ENCODE data around the gene DUT.

The DUT gene

DNA sequence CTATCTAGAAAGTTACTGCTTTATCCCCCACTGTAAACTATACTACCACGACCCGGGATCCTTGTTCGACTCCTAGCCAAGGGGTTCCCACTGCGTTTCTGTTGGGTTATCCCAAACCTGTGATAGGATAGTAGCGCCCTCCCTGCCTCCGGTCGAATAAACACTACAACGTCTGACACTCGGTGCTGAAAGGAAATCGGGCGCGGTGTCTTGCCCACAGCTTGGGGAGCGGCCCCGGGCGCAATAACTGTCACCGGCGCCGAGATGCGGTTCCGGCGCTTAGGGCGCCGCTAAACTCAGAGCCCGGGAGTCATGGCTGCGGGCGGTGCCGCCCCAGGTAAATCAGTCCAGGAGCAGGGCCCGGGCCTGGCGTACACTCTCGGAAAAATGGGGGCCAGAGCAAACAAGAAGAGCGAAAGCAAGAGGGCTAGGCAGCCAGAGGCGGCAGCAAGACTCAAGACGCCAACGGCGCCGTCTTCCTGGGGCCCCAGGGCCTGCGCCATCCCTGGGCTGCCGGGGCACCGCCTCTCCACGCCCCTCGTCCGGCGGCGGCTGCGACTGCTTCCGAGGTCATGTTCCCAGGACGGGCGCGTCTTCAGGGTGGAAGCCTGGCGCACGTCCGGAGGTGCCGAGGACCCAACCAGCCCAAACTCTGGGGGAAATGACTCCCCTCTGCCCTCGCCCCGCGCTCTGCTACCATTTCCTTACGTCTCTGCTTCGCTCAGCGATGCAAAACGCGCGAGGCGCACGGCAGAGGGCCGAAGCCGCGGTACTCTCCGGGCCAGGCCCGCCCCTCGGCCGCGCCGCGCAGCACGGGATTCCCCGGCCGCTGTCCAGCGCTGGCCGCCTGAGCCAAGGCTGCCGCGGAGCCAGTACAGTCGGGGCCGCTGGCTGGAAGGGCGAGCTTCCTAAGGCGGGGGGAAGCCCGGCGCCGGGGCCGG lies at the start of gene DUT:
DUT (plus strand) TSS at position 575 of the 941 bp plus-strand sequence; CDS start at position 662, 87 bp downstream.
- in situ Hi-C loops (cut with HindIII; ENCODE audit: low sequenced_read_pairs), result no loop called here

DNA sequence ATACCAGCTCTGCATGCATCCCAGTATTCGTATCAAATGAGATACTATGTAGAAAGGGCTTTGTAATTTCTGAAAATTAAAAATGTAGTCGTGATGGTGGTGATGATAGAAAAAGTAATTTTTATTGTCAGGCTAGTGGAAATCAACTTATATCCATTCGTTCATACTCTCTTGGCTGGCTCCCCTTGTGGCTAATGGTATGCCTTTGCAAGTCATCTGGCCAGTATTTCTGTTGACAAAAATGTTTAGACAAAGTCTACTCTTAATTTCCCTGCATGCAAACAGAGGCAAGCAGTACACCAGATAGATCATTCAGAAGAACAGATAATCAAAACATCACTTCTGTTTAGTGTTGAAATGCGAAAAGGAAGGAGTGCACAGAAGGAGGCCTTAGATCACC lies 49.6 kb upstream of the DUT start:
- in situ Hi-C loops (cut with HindIII; ENCODE audit: low sequenced_read_pairs), result no loop called here

DNA sequence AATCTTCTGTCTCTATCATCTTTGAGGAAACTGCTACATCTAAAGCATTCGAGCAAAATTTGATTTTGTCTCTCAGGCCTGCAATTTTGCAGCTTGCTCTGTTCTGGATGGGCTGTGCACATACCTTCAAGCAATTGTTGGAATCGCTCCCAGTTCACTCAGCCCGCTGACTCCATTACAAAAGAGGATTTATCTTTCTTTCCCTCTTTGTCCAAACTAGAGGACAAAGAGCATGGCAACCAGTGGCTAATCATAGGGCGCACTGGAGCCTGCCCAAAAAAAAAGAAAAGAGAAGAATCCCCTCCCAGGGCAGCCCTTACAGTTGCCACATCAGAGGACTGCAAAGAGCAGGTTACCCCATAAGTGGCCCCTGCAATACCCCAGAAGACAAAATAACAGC lies 49.0 kb upstream of the DUT start:
- in situ Hi-C loops (cut with HindIII; ENCODE audit: low sequenced_read_pairs), result no loop called here

DNA sequence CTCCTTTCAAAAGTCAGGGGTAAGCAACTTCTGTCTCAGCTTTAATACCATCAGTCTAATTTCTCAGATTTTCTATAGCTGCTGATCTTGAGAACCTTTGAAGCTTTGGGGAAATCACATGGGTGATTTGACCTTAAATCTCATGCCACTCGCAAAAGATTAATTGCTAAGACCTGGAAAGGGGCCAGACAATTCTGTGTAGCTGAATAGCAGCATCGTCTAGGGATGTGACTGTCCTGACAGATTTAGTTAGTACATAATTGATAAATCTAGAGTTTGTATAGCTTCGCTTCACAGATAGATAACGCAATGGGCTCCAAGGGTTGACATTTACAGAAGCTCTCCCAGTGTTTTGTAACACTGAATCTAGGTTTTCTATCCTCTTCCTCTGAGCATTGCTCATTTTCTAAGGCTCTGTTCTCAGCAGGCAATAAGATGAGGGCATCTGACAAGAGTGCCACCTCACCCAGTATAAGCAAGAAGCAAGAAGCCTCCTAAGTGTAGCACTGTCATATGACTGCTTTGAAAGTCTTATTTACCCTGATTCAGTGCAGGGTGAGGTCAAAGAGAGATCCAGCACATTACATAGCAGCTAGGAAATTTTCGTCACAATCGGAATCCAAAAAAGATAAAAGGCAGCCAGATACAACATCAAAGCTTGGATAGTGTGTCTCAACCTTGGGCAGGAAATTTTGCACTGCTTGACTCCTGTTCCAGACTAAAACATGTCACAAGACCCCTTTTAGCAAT lies 47.7 kb upstream of the DUT start:
- in situ Hi-C loops (cut with HindIII; ENCODE audit: low sequenced_read_pairs), result no loop called here

DNA sequence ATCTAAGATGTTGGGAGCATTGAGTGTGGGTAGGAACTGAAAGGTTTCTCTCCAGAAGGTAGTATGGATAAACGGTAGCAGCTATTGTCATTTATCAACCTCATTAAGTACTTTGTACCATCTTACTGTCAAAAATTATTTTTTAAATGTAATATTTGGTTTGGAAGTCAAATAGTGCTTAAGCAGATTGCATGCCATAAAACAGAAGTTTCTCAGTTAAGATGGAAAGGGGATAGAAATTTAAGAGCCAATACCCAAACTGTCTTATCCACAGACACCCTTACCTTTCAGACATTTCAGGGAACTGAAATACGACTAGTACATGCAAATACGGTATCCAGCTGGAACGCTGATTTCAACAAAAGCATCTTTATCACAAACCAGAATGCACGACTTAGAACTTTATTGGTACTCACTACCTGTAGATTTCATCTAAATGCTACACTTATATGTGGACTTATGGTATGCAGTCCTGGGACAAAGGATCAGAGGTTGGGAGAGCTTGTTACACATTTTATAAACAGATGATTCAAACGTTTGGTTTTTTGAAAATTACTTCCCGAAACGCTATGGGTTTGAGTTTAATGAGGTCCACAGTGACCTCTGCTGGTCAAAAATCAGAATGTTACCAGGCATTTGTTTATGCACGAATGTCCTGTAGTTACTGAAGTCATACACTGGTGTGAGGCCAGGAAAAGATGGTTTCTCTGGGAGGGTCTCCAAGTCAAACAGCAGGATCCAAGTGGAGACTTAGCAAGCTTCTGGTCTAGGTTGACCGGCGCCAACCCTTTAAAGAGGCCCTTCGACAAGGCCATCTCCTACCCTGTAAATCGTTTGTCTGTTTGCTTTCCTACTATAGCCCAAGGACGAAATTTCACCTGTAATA lies 45.7 kb upstream of the DUT start:
- in situ Hi-C loops (cut with HindIII; ENCODE audit: low sequenced_read_pairs), result no loop called here

DNA sequence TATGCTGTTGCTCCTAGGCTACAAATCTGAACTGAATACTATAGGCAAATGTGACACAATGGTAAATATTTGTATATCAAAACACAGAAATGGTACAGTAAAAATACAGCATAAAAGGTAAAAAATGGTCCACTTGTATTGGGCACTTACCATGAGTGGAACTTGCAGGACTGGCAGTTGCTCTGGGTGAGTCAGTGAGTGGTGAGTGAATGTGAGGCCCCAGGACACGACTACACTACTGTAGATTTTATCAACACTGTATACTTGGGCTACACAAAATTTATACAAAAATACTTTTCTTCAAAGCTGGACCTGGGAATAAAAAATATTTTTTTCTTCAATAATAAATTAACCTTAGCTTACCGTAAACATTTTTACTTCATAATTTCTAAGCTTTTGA lies 41.6 kb upstream of the DUT start:
- in situ Hi-C loops (cut with HindIII; ENCODE audit: low sequenced_read_pairs), result no loop called here

DNA sequence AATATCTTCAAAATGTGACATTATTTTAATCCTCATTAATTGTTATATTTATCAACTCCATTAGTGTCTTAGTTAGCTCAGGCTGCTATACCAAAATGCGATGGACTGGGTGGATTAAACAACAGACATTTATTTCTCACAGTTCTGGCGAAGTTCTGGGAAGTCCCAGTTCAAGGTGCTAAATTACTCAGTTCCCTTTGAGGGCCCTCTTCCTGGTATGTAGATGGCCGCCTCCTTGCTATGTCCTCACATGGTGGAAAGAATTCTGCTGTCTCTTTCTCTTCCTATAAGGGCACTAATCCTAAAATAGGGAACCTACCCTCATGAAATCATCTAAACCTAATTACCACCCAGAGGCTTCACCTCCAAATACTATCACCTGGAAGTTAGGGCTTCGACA lies 38.8 kb upstream of the DUT start:
- in situ Hi-C loops (cut with HindIII; ENCODE audit: low sequenced_read_pairs), result no loop called here

DNA sequence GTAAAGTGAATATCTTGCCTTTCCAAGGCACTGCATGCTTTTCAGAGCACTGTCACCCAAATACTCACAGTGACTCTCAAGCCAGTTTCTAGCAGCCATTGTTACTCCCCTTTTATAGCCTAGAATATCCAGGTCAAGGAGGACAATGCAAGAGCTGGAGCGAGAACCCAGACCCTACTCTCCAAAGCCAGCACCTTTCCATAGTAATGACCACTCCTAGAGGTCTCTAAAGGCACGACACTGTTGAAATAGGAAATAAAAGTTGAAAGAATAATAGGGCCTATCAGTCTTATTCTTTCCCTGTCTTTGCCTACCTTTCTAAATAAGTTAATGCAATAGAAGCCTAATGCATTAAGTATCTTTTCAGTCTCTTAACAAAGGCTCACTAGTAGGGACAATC lies 33.6 kb upstream of the DUT start:
- in situ Hi-C loops (cut with HindIII; ENCODE audit: low sequenced_read_pairs), result no loop called here

DNA sequence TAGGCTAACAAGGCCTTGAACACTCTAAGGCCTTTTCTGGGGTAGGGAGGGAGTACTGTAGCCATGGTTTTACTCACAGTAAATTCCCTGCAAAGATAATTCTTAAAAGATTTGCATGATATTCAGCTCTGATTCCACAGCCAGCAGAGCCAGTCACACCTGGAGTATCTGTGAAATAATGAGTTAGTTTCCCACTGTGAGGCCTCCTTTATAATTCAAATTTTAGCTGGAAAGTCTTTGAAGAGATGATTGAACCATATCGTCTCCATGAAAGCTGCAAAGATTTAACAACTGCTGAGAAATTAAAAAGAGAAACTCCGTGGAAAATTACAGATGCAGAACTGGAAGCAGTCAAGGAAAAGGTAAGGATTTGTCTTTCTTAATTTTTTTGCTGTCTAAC lies 32.3 kb upstream of the DUT start:
- in situ Hi-C loops (cut with HindIII; ENCODE audit: low sequenced_read_pairs), result no loop called here

DNA sequence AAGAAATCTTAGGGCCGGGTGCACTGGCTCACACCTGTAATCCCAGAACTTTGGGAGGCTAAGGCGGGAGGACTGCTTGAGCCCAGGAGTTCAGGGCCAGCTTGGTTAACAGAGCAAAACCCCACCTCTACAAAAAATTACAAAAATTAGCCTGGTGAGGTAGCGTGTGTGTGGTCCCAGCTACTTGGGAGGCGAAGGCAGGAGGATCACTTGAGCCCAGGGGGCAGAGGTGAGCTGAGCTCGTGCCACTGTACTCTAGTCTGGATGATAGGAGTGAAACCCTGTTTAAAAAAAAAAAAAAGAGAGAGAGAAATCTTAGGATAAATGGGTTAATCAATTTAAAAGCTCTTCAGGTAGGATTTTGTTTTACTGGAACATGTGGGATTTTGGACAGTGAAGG lies 31.2 kb upstream of the DUT start:
- in situ Hi-C loops (cut with HindIII; ENCODE audit: low sequenced_read_pairs), result no loop called here

DNA sequence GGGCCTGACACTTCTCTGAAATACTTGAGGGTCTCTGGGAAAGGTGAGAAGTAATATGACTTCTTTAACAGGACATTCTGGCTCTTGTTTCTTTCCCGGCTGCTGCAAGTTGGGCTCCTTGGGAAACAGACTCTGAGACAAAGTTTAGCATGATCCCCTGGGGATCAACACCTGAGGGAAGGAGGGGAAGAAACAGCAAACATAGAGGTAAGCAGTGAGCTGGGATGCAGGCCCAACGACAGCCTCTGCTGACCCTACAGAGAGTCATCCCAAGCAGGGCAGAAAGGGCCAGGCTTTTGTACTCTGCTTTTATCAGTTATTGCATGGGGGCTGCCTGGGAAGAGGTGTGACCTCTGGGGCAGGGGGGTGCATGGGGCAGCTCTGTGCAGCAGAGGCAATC lies 26.8 kb upstream of the DUT start:
- in situ Hi-C loops (cut with HindIII; ENCODE audit: low sequenced_read_pairs), result no loop called here

DNA sequence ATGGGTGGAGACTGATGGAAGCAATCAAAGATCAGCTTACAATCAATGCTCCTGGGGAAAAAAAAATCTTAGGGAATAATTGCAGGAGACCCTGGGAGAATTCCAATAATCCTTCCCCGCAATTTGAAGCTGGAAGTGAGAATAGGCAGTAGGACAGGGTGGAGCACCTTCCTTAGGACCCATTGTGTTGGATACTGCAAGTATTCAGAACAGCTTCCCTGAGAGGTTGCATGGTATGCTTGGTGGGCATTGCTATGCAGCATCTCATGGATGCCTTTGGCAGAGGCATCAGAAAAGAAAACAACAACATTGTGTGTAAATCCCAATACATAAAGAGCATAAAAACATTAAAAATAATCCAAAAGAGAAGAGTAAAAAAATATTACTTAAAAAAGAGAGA lies 24.6 kb upstream of the DUT start:
- in situ Hi-C loops (cut with HindIII; ENCODE audit: low sequenced_read_pairs), result no loop called here

DNA sequence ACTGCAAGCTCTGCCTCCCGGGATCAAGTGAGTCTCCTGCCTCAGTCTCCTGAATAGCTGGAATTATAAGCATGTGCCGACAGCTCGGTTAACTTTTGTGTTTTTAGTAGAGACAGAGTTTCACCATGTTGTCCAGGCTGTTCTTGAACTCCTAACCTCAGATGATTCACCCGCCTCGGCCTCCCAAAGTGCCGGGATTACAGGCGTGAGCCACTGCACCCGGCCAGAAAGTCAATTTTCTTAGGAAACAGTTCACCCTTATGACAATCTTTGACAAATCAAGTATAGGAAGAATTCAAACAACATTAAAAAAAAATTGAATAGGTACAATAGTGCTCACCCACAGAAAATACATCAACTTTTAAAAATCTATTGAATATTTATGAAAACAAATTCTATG lies 23.6 kb upstream of the DUT start:
- in situ Hi-C loops (cut with HindIII; ENCODE audit: low sequenced_read_pairs), result no loop called here

DNA sequence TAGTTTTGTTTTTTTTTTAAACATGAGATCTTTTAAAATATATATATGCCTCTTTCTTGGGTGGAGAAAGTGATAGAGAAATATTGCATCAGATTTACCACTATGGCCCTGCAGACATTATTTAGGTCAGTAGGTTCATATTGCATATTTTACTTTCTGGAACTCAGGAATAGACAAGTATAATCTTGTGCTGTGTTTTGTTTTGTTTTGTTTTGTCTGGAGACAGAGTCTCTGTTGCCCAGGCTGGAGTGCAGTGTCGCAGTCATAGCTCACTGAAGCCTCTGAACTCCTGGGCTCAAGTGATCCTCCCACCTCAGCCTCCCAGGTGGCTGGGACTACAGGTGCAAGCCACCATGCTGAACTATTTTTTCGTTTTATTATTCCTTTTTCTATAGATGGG lies 21.5 kb upstream of the DUT start:
- in situ Hi-C loops (cut with HindIII; ENCODE audit: low sequenced_read_pairs), result no loop called here

DNA sequence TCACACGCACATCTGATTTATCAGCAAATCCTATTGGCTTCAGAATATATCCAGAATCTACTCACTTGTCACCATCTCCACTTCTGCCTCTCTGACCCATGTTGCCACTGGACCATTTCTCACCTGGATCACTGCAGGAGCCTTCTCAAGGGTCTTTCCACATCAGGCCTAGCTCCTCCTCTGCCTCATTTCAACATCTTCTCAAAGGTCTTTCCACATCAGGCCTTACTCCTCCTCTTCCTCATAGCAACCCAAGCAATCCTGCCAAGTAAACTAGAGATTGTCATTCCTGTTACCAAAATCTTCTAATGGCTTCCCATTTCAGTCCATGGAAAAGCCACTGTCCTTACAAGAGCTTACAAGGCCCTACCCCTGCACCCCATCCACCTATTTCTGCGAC lies 18.0 kb upstream of the DUT start:
- in situ Hi-C loops (cut with HindIII; ENCODE audit: low sequenced_read_pairs), result no loop called here

DNA sequence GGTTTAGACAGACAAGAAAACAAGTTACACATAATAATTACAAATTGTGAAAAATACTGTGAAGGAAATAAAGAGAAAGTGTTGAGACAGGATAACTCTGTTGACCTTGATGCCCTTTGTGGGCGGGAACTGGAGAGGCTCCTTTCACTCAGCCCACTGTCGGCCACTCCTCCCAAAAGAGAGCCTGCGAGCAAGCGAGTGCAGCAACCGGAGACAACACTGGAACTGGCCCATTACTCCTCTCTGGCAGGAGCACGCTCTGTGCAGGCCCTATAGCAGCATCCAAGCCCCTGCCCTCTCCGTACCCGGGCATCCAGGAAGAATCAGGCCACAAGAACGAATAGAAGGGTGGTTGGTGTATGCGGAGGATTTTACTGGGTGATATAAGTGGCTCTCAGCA lies 16.2 kb upstream of the DUT start:
- in situ Hi-C loops (cut with HindIII; ENCODE audit: low sequenced_read_pairs), result no loop called here

DNA sequence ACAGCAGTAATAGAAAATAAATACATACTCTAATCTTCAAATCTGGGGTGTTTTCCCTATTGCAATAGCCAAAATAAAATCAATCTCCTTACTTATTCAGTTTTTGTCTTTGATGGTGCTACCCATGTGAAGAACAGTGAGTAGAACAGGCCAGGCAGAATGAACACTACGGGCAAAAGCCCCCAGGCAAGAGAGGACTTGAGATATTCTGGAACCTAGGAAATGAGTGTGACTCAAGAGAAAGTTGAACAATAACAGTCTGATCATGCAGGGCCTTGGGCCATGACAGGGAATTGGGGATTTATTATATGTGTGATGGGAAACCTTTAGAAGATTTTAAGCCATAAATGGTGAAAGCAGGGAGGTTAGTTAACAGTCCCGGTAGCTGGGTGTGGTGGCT lies 14.0 kb upstream of the DUT start:
- in situ Hi-C loops (cut with HindIII; ENCODE audit: low sequenced_read_pairs), result no loop called here

DNA sequence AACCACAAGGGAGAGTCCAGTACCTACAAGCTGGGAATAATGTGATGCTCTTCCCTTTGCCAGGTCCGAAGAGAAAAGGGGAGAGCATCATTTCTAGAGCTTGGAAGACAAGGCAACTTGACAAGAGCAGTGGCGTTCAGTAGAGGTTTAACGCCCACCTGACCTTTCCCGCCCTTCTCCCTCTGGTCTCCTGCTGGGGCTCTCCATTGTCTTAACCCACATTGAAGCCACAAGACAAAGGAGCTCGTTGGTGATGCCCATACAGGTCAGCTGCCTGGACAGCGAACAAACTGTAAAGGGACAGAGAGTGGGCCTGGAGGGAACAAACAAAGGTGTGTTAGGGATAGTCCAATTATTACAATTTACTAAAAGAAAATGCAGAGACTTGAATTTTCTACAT lies 13.1 kb upstream of the DUT start:
- in situ Hi-C loops (cut with HindIII; ENCODE audit: low sequenced_read_pairs), result no loop called here

DNA sequence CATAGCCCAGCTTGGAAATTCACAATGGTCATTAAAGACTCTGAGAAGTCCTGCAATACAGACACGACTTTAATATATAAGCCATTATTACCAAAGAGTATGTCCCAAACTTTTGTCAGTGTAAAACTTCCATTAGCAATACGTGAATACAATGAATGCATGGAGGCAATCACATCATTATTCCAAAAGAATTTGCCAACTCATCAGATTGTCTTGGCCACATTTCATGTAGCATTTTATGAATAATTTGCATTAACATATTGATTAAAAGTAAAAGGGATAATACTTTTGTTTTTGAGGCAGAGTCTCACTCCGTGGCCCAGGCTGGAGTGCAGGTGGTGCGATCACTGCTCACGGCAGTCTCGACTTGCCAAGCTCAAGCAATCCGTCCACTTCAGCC lies 7.9 kb upstream of the DUT start:
- in situ Hi-C loops (cut with HindIII; ENCODE audit: low sequenced_read_pairs), result no loop called here

DNA sequence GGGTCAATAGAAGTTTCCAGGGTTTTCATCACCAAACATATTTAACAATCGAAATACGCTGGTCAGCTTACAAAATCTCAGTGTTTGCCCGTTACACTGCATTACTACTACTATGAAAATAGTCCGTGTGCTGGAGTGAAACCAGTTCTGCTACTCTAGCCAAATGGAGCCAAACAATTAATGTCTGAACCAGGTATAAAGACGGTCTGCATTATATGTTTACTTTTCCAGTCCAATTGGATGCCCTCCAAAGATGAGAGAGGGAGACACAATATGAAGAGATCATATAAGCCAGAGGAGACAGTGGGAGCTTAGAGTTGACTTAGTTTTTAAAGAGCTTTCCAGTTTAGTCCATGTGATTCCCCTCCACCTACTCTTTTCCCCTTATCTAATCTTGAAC lies 6.3 kb upstream of the DUT start:
- in situ Hi-C loops (cut with HindIII; ENCODE audit: low sequenced_read_pairs), result no loop called here

DNA sequence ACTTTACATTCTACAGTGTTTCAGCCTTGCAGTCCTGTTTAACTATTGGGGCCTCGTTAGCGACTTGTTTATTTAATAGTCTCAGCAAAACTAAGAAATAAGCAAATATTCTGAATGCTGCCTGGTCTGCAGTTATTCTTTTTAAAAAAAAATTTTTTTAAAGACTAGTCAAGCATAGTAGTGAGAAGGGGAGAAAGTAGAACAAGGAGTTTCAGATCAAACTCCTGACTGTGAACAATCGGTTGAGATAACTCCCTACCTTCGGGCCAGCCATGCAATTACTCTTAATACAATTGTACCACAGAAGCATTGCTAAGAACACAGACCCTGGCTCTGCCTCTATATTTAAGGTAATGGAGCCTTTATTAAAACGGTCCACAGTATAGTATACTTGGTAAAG lies 5.8 kb upstream of the DUT start:
- in situ Hi-C loops (cut with HindIII; ENCODE audit: low sequenced_read_pairs), result no loop called here

Data from endothelial cell of hepatic sinusoid (primary cell).